OCI-LY1 (cell line): ENCODE results near the gene SLC9A7.

Source experiments
- H2AFZ ChIP-seq: fragments of 200-600 bp; sonication (generic), shearing (Covaris generic); 2 replicates; pipeline ENCODE4 v1.6.0; 2014; ENCODE audit warnings: antibody characterized with exemption, mild to moderate bottlenecking, low read length
- H3F3A ChIP-seq: fragments of 200-600 bp; sonication (generic), shearing (Covaris generic); 2 replicates; pipeline ENCODE4 v1.6.0; 2014; ENCODE audit warnings: mild to moderate bottlenecking, antibody characterized with exemption, low read length, moderate library complexity; ENCODE audit not compliant: insufficient read depth
- H3K27ac ChIP-seq: fragments of 200-600 bp; sonication (generic); 2 replicates; pipeline ENCODE4 v1.5.1; 2014; ENCODE audit warnings: low read length, mixed run types, mild to moderate bottlenecking, low read depth; ENCODE audit not compliant: poor library complexity, severe bottlenecking
- H3K27me3 ChIP-seq: fragments of 200-600 bp; sonication (generic); 2 replicates; pipeline ENCODE4 v1.6.0; 2014; ENCODE audit warnings: antibody characterized with exemption, mild to moderate bottlenecking, low read length, moderate library complexity; ENCODE audit not compliant: insufficient read depth
- H3K36me3 ChIP-seq: fragments of 200-600 bp; sonication (generic); 2 replicates; pipeline ENCODE4 v1.6.1; 2014; ENCODE audit warnings: mild to moderate bottlenecking, antibody characterized with exemption, low read length, moderate library complexity, mixed read lengths; ENCODE audit not compliant: insufficient read depth
- H3K4me1 ChIP-seq: fragments of 200-600 bp; sonication (generic); 2 replicates; pipeline ENCODE4 v1.5.1; 2014; ENCODE audit warnings: mild to moderate bottlenecking, low read length, moderate library complexity; ENCODE audit not compliant: insufficient read depth, severe bottlenecking
- H3K4me2 ChIP-seq: fragments of 200-600 bp; sonication (generic), shearing (Covaris generic); 2 replicates; pipeline ENCODE4 v1.6.1; 2014; ENCODE audit warnings: low read length
- H3K4me3 ChIP-seq: fragments of 200-600 bp; sonication (generic); 2 replicates; pipeline ENCODE4 v1.5.1; 2014; ENCODE audit warnings: low read length, low read depth, mild to moderate bottlenecking, mixed read lengths; ENCODE audit not compliant: poor library complexity, severe bottlenecking
- H3K79me2 ChIP-seq: fragments of 200-600 bp; shearing (Covaris generic); 2 replicates; pipeline ENCODE4 v1.6.1; 2016; ENCODE audit warnings: mixed run types, low read length, mixed read lengths; ENCODE audit not compliant: insufficient read depth
- H3K9ac ChIP-seq: fragments of 200-600 bp; sonication (generic), shearing (Covaris generic); 2 replicates; pipeline ENCODE4 v1.6.1; 2014; ENCODE audit warnings: mild to moderate bottlenecking, low read length, mixed read lengths
- H3K9me2 ChIP-seq: fragments of 200-600 bp; sonication (generic), shearing (Covaris generic); 2 replicates; pipeline ENCODE4 v1.6.1; 2014; ENCODE audit warnings: low read depth, mild to moderate bottlenecking, low read length, mixed read lengths
- H3K9me3 ChIP-seq: fragments of 200-600 bp; shearing (Covaris generic); 2 replicates; pipeline ENCODE4 v1.6.1; 2014; ENCODE audit warnings: low read length, mixed read lengths
- H4K20me1 ChIP-seq: fragments of 200-600 bp; sonication (generic), shearing (Covaris generic); 2 replicates; pipeline ENCODE4 v1.6.0; 2016; ENCODE audit warnings: mild to moderate bottlenecking, low read length; ENCODE audit not compliant: insufficient read depth
- EZH2 ChIP-seq: fragments of 200-600 bp; sonication (generic), shearing (Covaris generic); IDR thresholded peaks from 2 replicates; pipeline ENCODE4 v1.8.0; 2017; ENCODE audit warnings: borderline replicate concordance, mixed run types, mild to moderate bottlenecking, antibody characterized with exemption, low read length, moderate library complexity, mixed read lengths
- TF ChIP-seq, protein P1 (sequence below): fragments of 200-600 bp; sonication (generic), shearing (Covaris generic); IDR thresholded peaks from 2 replicates; pipeline ENCODE4 v1.5.1; 2017; ENCODE audit warnings: mild to moderate bottlenecking, antibody characterized with exemption, low read length, moderate library complexity, mixed read lengths

The SLC9A7 gene

DNA sequence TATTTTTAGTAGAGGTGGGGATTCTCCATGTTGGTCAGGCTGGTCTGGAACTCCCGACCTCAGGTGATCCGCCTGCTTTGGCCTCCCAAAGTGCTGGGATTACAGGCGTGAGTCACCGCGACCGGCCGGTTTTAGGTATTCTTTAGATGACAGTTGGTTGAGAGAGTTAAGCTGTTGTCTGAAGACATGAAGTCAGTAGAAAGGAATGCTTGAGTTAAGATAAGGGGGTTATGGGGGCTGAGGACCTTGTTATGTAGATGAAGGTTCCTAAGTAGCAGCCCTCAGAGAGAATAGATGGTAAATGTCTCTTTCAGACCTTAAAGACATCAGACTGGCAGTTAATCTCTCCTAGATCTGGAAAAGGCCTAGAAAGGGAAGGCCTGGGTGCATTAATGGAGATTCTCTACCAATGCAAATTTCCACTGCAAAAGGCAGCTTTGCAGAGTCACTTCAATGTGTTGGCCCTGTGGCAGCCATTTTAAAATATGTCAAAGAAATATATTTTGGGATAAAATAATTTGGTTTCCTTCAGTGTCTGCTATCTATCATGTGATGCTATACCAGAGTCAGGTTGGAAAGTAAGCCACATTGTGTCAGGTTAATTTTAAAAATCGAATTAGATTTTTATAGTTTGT is 207.3 kb downstream of the SLC9A7 start:
- H3K9me3 ChIP-seq, result no peaks in the 10 kb centered on the region
- no peak overlapping the region for H2AFZ ChIP-seq
- no peak overlapping the region for H3K27ac ChIP-seq
- peaks cover 5% of the 10 kb centered on the region for H3K79me2 ChIP-seq
- no peaks in the 10 kb centered on the region for H3K27me3 ChIP-seq
- no peak overlapping the region for H3K4me3 ChIP-seq
- H3K4me2 ChIP-seq, result no peak overlapping the region
- no peaks in the 10 kb centered on the region for H3K9me2 ChIP-seq
- peaks cover 5% of the 10 kb centered on the region for H3K4me1 ChIP-seq
- TF ChIP-seq, protein P1, sequence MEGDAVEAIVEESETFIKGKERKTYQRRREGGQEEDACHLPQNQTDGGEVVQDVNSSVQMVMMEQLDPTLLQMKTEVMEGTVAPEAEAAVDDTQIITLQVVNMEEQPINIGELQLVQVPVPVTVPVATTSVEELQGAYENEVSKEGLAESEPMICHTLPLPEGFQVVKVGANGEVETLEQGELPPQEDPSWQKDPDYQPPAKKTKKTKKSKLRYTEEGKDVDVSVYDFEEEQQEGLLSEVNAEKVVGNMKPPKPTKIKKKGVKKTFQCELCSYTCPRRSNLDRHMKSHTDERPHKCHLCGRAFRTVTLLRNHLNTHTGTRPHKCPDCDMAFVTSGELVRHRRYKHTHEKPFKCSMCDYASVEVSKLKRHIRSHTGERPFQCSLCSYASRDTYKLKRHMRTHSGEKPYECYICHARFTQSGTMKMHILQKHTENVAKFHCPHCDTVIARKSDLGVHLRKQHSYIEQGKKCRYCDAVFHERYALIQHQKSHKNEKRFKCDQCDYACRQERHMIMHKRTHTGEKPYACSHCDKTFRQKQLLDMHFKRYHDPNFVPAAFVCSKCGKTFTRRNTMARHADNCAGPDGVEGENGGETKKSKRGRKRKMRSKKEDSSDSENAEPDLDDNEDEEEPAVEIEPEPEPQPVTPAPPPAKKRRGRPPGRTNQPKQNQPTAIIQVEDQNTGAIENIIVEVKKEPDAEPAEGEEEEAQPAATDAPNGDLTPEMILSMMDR, result no peak
- no peak for TF ChIP-seq EZH2
- H4K20me1 ChIP-seq, result no peaks in the 10 kb centered on the region
- no peaks in the 10 kb centered on the region for H3F3A ChIP-seq
- H3K36me3 ChIP-seq, result peaks cover 15% of the 10 kb centered on the region
- H3K9ac ChIP-seq, result no peak overlapping the region

DNA sequence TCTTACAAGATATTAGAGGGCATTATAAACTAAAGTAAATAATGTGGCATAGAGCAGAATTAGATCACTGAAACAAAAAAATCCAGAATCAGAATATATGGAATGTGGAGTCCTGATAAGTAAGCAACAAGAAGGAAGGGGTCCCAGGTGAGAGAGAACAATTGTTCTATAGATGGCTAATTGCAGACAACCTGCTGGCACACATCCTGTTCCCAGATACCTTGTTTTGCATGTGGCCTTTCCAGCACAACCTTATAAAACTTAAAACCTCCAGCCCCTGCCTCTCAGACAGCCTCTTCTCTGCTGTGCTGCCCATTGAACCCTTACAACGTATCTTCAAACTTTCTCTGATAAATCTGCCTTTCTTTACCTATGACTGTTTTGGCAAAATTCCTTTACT is 209.0 kb downstream of the SLC9A7 start:
- H3K79me2 ChIP-seq, result peaks cover 17% of the 10 kb centered on the region
- no peak overlapping the region for H3K4me2 ChIP-seq
- H3K9me2 ChIP-seq, result no peaks in the 10 kb centered on the region
- H3K27ac ChIP-seq, result no peak overlapping the region
- no peak overlapping the region for H3K9ac ChIP-seq
- H3F3A ChIP-seq, result no peaks in the 10 kb centered on the region
- no peak for TF ChIP-seq EZH2
- TF ChIP-seq, protein P1, result no peak
- no peaks in the 10 kb centered on the region for H3K9me3 ChIP-seq
- peaks cover 15% of the 10 kb centered on the region for H3K36me3 ChIP-seq
- no peak overlapping the region for H3K4me3 ChIP-seq
- peaks cover 11% of the 10 kb centered on the region for H3K4me1 ChIP-seq
- no peaks in the 10 kb centered on the region for H4K20me1 ChIP-seq
- H2AFZ ChIP-seq, result no peak overlapping the region
- H3K27me3 ChIP-seq, result no peaks in the 10 kb centered on the region
